GM19351 (cell line): ENCODE measurements around the gene SDF2.

Experiments used
- ATAC-seq: cut with Tn5 transposase; IDR thresholded peaks from one replicate; pipeline ENCODE4 v1.9.1; 2021; ENCODE audit warnings: mild to moderate bottlenecking, moderate library complexity; ENCODE audit not compliant: unreplicated experiment

Gene SDF2, protein sequence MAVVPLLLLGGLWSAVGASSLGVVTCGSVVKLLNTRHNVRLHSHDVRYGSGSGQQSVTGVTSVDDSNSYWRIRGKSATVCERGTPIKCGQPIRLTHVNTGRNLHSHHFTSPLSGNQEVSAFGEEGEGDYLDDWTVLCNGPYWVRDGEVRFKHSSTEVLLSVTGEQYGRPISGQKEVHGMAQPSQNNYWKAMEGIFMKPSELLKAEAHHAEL

DNA sequence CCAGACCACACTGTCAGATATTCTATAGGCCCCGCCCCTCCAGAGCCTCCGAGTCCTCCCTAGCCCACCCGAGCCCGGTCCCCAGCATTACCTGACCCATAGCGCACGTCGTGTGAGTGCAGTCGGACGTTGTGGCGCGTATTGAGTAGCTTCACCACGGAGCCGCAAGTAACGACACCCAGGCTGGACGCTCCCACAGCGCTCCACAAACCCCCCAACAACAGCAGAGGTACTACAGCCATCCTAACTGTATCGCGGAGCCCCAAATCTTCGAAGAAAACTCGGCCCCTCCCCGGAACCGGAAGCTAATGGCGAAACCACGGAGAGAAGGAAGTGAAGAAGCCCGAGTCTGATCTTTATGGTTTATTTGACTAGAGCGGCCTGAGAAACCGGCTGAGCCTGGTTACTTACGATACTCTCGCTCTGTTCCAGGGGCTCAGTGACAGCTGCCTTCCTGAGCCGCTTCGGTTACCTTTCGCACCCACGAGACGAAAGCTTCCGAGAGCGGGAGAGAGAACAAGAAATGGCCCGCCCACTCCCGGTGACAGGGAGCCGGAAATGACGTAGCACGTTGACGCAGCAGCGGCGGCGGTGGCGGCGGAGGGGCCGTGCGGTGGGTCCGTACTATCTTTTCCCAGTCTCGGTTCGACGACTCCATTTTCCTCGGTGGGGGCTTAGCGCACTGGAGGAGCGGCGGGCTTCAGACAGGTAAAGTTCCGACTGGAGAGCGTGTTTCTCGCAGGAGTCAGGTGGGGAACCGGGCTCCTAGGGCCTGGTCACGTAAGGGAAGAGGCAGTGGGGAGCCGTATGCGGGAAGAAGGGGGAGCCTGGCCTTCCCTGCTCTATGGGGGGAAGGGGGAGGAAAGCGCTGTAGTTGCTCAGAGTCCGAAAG is at the start of gene SDF2, which contains the start of gene SUPT6H:
SDF2 (minus strand) TSS at position 272 of the 892 bp plus-strand sequence; CDS start at position 242, 30 bp downstream.
SUPT6H (plus strand) TSS at position 571 of the 892 bp plus-strand sequence. CDS start 11,197 bp downstream, outside the sequence.
- ATAC-seq: peak; percentile 79

DNA sequence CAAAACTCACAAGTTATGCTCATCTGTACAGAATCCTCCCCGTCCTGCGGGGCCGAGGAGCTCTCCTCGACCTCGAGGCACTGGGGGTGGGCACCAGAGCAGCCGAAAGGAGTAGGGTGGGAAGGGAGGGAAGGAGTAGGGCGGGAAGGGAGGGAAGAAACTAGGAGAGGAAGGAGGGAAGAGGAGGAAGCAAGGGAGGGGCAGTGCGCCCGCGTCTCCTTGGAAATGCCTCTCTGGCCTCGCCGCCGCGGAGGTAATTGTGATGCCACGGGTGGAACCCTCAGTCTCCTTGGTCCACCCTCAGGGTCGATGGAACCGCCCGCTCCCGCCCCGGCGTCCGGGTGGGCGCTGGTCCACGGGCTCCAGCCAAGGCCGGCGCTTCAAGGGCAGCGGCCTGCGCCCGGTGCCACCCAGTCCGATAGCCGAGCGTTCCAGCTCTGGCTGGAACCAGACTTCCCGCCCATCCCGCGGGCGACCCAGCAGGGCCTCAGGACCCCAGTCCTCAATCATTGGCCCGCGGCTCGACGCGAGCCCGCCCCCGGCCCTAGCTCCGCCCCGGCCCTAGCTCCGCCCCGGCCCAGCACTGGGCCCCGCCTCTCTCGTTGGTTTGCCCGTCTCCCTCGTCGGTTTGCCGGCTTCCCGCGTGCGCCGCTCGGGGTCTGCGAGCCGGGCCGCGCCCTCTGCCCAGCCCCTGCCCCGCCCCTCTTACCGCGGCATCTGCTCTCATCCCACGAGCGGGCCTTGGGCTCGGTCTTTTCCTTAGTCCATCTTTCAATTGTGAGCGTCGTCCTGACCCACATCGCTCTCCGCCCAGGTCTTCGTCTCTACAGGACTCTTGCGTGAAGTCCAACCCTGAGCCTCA is 49.4 kb upstream of the SDF2 start:
- ATAC-seq: peak; percentile 80

DNA sequence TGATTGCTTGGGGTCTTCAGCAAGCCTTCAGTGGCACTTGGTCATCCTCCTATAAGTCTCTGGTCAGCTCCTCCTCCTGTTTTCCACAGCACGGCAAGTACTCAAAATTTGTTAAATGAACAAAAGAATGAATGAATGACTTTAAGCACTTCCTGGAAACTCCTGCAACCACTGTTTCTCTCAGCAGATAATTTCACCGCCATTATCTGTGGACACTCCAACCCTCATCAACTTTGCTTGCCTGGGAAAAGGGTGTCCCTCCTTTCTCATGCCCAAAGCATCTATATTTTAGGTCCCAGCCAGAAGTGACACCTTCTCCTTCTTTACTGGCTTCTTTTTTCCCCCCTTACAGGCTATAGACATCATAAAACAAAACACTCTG is 45.6 kb upstream of the SDF2 start:
- no peak for ATAC-seq

DNA sequence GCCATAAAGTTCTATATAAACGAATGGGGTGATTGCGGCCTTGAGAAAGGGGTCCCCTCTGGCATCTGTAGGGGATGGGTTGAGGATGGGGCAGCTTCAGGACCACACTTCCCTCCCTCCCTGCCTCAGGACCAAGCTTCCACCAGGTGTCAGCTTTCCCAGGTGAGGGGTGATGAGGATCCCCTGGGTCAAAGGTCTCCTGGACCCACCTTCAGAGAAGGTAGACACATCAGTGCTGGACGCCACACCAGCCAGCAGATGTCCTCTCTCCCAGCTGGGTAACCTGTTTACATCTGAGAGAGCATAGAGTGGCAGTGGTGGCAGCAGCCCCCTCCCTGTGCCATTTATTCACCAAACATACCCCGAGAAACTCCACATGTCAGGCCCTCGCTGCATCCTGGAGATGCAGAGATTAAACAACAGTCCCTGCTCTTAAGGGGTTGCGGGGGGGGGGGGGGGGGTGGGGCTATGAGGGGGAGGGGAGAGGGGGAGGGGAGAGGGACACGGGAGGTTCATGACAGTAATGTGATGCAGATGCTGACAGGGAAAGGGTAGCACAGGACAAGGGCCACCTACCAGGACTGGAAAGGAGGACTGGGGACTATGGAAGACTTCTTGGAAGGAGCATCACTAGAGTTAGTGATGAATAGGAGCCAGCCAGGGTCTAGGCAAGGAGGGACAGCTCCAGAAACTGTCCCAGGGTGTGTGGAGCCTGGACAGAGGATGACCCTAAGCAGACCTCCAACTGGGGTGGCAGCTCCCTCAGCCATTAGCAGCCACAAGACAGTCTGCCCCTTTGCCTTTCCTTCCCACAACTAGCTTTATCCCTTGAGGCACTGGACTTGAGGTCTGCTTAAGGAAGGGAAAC is 45.0 kb upstream of the SDF2 start:
- ATAC-seq: no peak

DNA sequence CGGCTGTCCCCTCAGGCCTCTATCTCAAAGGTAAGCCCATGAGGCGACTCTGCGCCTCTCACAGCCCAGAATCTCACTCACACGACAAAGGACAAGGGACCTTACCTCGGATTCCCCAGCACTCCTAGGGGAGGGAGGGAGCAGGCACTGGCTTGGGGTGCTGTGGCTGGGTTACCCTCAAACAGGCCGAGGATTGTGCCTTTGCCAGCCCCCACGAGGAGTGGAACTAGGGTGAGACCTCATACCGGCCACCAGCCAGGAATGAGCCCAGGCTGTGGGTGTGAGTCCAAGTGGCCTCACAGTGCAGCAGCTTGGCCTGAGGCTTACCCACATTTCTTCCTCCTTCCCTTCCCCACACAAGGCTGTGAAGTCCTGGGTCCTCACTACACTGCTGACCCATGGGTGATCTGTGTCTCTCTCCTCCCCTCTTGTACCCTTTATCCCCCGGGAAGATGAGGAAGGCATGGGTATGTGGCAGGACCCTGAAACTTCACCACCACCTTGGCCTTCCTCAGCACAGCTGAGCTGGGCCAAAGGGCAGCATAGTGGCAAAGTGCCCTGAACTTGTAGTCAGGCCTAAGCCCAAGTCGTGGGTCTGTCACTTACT is 44.1 kb upstream of the SDF2 start:
- no peak for ATAC-seq

DNA sequence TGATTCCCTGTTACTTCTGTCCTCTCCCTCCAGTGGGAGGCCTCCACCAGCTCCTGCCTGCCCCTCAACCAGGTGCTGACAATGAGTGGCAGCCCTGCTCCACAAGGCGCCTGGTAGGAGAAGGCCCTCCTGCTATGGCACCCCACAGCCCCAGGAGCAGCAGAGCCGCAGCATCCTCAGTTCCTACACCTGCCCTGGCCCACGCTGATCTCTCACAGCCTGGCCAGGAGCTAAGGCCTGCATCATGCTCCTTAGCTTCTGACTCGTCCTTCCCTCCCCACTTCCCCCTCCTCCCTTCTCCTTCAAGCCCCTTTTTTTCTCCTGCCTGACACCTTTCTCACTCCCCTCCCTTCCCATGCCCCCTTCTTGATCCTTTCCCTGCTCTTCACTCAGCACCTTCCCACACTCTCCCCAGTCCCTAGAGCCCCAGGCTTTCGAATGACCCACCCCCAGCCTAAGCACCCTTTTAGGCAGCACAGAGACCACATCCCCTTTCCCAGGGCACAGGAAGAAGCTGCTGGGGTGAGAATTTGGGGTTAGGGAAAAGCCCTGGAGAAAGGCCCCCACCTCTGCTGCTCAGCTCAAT is 43.5 kb upstream of the SDF2 start:
- no peak for ATAC-seq

DNA sequence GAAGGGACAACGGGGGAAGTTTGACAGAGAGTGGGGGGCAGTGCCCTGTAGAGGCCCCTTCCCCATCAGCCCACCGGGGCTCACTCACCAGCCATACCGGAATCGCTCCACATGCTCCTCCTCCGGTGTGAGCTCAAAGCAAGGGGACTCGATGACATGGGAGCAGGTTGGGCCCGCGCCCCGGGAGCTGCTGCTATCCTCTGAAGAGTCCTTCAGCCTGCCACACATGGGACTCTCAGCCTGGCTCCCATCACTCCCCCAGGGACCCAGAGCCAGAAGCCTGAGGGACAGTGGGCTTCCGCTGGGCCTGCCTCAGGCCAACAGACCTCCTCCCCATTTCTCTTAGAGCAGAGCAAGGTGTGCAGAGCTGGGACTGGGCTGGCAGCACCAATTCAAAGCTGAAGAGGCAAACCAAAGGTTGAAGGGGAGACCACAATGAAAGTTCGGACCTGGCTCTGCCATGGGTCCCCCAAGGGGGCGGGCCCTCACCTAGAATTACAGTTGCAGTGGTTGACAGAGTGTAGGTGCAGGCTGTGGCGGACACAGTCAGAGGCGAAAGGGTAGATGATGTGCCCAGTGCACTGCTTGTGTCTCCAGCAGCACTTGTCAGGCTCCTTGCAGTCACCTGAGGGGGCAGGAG is 42.6 kb upstream of the SDF2 start:
- no peak for ATAC-seq

DNA sequence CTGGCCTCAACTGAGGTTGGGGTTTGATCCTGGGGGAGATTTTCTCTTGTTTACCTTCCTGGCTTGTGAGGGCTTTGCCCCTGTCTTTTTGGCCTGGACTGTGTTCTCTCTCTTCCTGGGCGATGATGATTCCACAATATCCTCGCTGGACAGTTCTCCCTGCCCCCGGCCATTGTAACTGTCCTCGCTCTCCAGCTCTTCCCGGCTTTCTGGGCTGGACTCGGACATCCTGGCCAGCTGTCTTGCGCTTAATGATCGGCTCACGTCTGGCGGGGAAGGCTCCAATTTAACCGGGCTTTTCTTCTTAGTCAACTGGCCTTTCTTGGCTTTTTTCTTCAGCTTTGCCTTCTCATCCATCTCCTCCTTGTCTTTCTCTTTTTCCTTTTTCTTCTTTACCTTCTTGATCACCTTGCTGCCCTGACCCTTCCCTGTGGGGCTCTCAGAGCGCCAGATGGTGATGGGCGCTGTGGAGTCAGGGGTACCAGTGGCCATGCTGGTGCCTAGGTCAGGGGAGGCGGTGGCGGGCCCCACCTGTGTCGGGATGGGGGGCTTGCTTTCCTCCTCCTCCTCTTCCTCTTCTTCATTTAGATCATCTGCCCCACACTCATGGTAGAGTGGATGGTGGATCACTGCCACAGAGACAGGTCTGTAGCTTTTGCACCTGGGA is 42.0 kb upstream of the SDF2 start:
- no peak for ATAC-seq

DNA sequence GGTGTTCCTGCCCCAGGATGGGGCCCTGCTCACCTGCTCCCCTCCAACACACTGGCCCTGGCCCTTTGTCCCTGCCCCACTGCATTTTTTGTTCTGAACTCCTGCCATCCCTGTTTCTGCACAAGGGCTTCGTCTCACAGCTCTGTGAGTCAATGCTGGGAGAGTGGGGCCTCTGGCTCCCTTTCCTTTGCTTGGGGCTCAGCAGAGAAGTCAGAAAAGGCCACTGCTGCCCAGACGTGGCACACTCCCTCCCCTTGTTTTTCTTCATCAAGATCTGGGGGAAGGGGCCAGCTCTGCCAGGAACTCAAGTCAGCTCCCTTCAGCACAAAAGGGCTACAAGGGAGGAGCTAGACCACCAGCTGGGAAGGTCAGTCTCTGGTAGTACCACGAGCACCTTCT is 41.0 kb upstream of the SDF2 start:
- ATAC-seq: no peak

DNA sequence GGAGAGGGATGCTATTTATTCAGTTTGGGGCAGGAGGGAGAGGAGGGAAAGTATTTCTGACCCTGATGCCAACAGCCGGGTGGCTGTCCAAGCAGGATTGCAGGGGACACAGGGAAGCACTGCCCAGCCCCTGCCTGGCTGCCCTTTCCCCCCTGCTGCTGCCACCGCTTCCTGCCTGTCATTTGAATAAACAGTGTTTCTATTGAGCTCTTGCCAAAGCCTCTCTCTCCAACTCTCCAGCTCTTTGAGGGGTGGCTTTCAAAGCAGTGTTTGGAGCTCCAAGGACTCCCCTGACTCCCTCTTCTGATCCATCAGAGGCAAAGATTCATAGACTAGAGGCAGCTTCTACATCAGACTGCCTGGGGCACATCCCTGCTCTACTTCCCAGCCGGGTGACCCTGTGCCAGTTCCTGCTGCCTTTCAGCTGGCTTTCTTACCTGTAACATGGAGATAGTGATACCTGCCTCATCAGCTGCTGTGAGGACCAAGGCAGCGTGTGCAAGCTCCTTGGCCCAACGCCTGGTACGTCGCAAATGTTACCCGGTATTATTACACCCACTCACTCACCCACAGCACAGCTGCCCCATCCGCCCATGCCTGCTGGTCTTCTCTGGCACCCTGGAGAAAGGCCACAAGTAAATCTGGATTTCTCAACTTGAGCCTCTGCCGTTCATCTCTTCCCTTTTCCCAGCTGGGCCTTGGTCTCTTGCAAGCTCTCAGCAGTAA is 40.5 kb upstream of the SDF2 start:
- no peak for ATAC-seq

DNA sequence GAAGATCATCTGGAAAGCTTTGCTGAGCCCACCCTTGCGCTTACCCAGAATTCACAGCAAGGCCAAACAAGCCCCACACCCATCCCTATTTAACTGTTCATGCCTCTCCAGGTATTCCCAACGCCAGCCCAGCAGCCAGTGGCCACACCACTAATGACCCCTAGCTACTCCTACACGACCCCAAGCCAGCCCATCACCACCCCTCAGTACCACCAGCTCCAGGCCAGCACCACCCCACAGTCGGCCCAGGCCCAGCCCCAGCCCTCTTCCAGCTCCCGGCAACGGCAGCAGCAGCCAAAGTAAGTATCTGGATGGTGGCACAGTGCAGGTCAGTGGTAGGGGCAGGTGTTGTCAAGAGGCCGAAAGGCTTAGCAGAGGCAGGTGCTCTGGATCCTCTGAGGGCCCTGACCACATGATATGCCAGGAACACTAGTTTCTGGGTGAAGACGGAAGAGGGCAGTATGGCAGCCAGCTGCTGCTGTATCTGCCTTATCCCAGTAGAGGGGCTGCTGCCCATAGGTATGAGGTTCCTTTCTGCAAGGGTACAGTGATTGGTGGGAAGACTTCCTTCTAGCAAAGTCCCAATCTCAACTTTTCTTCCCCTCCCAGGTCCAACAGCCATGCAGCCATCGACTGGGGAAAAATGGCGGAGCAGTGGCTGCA is 39.3 kb upstream of the SDF2 start:
- ATAC-seq: no peak

DNA sequence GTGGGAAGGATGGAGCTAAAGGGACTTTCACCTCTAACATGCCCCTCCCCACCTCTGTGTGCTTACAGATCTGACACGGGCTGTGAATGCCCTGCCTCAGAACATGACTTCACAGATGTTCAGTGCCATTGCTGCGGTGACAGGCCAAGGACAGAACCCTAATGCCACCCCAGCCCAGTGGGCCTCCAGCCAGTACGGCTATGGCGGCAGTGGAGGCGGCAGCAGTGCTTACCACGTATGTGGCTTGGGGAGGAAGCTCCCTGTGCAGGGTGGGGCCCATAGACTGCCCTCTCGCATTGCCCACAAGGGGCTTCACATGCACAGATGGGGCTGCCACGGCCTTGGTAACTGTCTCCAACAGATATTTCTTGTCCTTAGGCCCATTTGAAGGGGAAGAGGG is 38.6 kb upstream of the SDF2 start:
- no peak for ATAC-seq

DNA sequence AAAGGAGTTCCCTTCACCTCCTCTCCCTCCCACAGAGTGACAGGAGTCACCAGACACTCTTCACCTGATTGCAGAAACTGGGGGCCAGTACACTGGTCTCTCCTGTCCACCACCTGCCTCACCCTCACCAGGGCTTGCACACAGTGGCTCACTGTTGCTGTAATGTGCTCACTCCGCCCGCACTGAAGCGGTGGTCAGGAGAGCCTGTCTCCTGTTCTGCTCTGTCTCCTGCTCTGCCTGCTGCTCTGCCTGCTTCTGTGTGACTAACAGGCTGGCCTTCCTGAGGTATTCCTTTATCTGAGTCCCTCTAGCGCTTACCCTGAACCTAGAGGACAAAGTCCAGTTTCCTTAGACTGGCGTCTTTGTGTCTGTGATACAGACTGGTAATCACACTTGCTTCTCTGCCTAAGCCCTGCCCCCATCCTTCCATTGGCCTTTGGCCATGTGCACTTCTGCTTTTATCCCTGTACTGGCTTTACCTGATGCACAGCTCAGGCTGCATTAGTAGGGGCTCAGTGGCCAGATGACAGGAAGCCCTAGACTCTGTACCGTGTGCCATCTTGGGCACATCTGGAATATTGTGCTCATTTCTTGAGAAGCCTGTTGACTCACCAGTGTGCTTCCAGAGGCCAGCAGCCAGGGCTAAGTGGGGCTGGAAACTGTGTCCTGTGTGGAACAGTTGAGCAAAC is 36.7 kb upstream of the SDF2 start:
- no peak for ATAC-seq

DNA sequence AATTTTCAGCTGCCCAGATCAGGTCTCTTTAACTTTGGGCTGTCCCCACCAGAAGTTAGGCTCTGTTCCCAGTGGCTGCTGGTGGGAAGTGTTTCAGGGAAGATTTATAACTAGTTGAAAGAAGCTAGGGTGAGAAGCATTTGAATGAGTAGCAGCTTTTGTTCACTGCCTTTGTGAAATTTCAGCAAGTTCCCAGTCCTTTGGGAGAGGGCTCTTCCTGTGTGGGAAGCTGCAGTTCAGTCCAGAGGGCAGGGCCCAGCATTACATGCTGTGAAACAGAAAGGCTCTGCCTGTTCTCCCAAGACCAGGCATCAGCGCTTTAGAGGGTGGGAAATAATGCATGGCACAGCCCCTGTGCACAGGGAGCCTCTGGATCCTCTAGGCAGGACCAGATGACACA is 32.2 kb upstream of the SDF2 start:
- no peak for ATAC-seq

DNA sequence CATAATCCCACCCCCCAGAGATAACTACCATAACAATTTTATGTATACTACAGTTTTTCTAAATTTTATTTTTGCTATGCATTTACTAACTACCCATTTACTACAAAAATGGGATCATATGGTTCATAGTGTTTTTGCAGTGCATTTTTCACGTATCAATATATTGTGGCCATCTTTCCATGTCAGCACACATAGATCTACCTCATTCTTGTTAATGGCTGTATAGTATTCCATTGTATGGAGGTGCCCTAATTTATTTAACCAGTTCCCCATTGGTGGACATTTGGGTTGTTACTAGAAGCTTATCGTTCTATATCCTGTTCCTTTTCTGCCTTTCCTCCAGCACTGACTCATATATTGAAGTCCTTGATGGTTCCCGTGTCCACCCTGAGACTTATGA is 27.3 kb upstream of the SDF2 start:
- no peak for ATAC-seq

DNA sequence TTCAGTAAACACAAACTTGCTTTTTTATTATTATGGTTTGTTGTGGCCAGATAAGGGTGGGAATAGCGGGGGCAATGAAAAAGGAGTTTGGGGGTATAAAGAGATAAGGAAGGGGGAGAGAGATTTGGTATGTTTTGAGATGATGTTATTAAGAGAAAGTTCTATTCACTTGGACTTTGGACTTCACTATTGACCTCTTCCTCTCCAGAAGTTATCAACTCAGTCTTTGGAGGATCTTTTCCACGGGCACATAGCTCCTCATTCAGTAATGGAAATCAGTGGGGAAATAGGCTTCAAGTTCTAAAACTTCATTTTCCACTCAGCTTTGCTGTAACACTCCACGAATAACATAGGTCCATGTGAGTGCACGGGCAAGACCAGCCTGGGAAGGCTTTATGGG is 26.8 kb upstream of the SDF2 start:
- no peak for ATAC-seq

DNA sequence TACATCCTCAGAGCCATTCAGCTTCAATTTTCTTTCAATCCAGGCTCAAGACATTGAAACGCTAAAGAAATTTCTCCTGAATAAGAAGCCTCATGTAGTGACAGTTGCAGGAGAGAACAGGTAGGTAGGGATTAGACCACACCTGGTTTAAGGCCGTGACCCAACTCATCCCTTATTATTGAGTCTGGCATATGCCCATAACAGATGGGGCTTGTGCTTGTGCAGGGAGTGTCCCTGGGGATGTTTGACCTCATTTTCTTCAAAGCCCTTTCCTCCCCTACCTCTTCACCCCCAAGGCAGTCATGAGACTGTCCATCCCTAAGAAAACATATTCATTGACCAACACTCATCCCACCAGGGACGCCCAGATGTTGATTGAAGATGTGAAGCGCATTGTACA is 24.6 kb upstream of the SDF2 start:
- no peak for ATAC-seq
